ENCODE measurements around the gene CHRNE.

DNA sequence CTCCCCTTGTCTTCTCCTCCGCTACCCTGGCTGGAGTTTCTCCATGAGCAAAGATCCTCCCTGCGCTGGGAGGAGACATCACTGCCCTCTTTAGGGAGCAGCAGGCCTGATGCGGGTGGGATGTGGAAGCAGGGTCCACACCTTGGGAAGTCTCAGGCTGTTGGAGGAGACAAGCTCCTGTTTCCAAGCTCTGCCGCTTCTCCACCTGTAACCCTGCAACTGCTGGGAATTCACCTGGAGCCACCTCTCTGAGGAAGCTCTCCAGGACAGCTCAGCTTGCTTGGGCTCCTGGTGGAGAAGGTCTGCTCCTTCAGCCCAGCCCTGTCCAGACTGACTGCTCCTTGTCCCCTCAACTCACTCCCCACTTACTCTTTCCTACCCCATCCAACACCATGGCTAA is 18.4 kb downstream of the CHRNE start:
- no peak for TF ChIP-seq EP300 (IDR thresholded peaks at IDR 0.05)
- TF ChIP-seq, protein P1, sequence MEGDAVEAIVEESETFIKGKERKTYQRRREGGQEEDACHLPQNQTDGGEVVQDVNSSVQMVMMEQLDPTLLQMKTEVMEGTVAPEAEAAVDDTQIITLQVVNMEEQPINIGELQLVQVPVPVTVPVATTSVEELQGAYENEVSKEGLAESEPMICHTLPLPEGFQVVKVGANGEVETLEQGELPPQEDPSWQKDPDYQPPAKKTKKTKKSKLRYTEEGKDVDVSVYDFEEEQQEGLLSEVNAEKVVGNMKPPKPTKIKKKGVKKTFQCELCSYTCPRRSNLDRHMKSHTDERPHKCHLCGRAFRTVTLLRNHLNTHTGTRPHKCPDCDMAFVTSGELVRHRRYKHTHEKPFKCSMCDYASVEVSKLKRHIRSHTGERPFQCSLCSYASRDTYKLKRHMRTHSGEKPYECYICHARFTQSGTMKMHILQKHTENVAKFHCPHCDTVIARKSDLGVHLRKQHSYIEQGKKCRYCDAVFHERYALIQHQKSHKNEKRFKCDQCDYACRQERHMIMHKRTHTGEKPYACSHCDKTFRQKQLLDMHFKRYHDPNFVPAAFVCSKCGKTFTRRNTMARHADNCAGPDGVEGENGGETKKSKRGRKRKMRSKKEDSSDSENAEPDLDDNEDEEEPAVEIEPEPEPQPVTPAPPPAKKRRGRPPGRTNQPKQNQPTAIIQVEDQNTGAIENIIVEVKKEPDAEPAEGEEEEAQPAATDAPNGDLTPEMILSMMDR (IDR thresholded peaks at IDR 0.05): no peak

Data from esophagus muscularis mucosa (tissue), 3 donors.